H7 (cell line): ENCODE data around the gene LIN7B. TPM values are rescaled to one million over a fixed set of nuclear protein-coding genes. Genes with fewer than 3 reads are reported as not detected.
A peak's percentile ranks its signal among the peaks of the same experiment; 100 is the strongest.
"Not testable (repeated sequence)": the region's sequence is repeated elsewhere in the genome, so short reads cannot be mapped to it uniquely, and the experiment has no call there.

Experiments
- DNase-seq: peaks from one replicate; pipeline ENCODE4 v3.0.0; 2012
- H3K27me3 ChIP-seq: 2 replicates; pipeline ENCODE4 v1.6.0; 2011; ENCODE audit warnings: mild to moderate bottlenecking, low read length; ENCODE audit not compliant: control insufficient read depth, insufficient read depth
- H3K36me3 ChIP-seq: replicated peaks from 2 replicates; pipeline ENCODE4 v1.5.1; 2011; ENCODE audit warnings: low read length; ENCODE audit not compliant: control insufficient read depth, insufficient read depth
- H3K4me3 ChIP-seq: 2 replicates; pipeline ENCODE4 v1.5.1; 2011; ENCODE audit warnings: low read depth, mild to moderate bottlenecking, control low read depth, low read length, moderate library complexity; ENCODE audit not compliant: insufficient read depth
- total RNA-seq: library from RNA; depleted of rRNA; stranded (reverse); fragments of >200 nt; shearing (Covaris generic); gene quantifications from 2 replicates; pipeline ENCODE4 v1.2.3, GENCODE V29; 2014; rRNA removed

Gene LIN7B
- total RNA-seq: 2.2 and 4.1 TPM in 2 replicates

GRCh38 chr19:49113762-49114629 is at the start of gene LIN7B:
Gene LIN7B (plus strand): TSS chr19:49114370. CDS start chr19:49114405, 35 bp downstream.
- H3K4me3 ChIP-seq: peak within 1 kb of the TSS; percentile 80
- H3K27me3 ChIP-seq: peaks cover 13% of the 10 kb centered on the region
- peak; percentile 97 for DNase-seq
- peaks cover 1% of the 10 kb centered on the region; the same call in 1 of the 2 replicates for H3K36me3 ChIP-seq

DNA sequence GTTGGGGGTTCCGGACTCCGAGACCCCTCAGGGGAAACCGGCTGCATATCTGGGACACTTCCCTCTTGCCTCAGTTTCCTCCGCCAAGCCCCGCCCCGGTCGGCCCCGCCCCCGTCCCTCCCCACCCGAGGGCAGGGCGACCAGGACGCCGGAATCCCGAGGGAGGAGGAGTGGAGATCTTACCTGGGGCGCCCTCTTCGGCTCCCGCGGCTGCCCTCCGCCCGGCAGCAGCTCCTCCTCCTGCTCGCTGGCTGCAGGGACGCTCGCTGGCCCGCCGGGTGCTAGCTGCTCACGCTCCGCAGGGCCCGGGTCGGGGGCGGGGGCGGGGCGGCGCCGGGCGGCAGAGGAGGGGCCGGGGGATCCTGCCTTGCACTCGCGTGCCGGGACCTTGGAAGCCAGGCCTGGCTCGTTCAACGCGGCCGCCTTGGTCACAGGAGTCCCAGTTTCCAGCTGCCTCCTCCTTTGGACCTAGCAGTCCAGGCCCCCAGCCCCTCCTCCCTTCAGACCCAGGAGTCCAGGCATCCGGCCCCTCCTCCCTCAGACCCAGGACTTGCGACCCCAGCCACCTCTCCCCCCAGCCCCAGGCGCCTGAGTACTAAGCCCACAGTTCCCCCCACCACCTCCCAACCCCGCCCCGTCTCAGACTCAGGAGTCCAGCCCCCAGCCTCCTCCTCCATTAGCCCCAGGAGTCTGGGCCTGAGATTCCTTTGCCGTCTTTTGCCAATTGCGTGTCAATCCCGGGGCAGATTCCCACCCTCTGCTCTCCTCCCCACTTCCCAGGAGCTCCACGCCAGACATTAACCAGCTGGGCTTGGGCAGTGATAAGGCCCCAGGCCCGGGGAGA is 49.2 kb upstream of the LIN7B start, which contains the start of gene NTF4:
NTF4 (minus strand) TSS at position 51 of the 844 bp plus-strand sequence. CDS start 2,821 bp downstream, outside the sequence.
- DNase-seq: peak; percentile 97
- Histone ChIP-seq H3K27me3 (peaks cover 57% of the 10 kb centered on the region), H3K36me3 (no peaks in the 10 kb centered on the region), H3K4me3 (peak within 1 kb of the TSS; percentile 41)

DNA sequence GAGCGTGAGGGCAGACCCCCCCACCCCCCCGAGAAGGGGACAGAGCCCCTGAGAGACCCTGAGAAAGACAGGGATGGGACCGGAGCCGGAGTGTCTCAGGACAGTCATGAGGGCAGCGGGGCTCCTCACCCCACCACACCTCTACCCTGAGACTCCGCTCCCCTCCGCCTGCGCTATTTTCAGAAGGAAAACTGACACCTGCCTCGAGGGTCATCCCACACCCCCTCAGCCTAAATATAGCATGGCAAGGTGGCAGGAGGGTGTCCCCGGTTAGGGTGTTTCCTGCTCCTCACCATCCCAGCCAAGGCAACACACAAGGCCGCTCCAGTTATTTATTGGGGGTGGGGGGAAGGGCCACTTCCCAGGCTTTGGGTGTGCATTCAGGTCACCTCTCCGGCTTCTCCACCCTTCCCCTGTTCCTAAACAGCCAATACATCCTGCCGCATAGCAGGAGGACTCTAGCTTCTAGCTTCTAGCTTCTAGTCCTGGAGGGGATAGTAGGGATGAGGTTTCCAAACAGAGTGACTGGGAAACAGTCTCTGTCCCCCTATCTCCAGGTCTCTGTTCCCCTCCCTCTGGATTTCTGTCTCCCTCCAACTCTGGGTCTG is 48.2 kb upstream of the LIN7B start:
- Histone ChIP-seq H3K4me3 (no peak overlapping the region), H3K36me3 (no peaks in the 10 kb centered on the region), H3K27me3 (peaks cover 65% of the 10 kb centered on the region)
- peak; percentile 68 for DNase-seq

DNA sequence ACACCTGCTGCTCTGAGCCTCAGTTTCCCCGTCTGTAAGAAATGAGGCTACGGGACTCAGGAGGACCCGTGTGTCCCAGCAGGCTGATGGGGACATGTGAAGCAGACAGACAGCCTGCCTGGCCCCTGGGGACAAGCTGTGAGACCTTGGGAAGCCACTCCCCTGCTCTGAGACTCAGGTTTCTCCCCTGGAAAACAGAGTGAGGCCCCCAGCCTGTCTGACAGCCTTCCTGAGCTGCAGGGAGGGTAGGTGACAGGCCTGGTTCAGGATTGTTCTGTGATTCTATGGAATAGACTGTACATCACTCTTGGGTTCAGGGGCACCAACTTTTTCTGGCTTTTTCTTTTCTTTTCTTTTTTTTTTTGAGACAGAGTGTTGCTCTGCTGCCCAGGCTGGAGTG is 46.6 kb upstream of the LIN7B start:
- Histone ChIP-seq H3K4me3 (no peak overlapping the region), H3K36me3 (no peaks in the 10 kb centered on the region), H3K27me3 (peaks cover 70% of the 10 kb centered on the region)
- no peak for DNase-seq

GRCh38 chr19:49069026-49069425 is 45.1 kb upstream of the LIN7B start:
- Histone ChIP-seq H3K4me3 (no peak overlapping the region), H3K36me3 (no peaks in the 10 kb centered on the region), H3K27me3 (peaks cover 83% of the 10 kb centered on the region)
- peak; percentile 7 for DNase-seq

DNA sequence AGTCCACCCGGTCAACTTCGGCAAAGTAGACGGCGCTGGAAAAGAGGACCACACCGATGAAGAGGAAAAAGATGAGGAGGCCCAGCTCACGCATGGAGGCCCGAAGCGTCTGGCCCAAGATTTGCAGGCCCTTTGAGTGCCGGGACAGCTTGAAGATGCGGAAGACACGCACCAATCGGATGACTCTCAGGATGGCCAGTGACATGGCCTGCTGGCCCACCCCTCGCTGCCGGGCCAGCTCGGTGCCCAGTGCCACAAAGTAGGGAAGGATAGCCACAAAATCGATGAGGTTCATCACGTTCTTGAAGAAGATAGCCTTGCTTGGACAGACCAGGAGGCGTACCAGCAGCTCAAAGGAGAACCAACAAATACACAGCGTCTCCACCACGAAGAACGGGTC is 43.8 kb upstream of the LIN7B start:
- Histone ChIP-seq H3K4me3 (no peak overlapping the region), H3K36me3 (no peaks in the 10 kb centered on the region), H3K27me3 (peaks cover 74% of the 10 kb centered on the region)
- DNase-seq: no peak

- DNase-seq: peak; percentile 98
- no peaks in the 10 kb centered on the region for H3K36me3 ChIP-seq
- peak overlapping the region; percentile 22 for H3K4me3 ChIP-seq
- peaks cover 59% of the 10 kb centered on the region for H3K27me3 ChIP-seq
Measured at GRCh38 chr19:49071860-49072547, 42.2 kb upstream of the LIN7B start.

DNA sequence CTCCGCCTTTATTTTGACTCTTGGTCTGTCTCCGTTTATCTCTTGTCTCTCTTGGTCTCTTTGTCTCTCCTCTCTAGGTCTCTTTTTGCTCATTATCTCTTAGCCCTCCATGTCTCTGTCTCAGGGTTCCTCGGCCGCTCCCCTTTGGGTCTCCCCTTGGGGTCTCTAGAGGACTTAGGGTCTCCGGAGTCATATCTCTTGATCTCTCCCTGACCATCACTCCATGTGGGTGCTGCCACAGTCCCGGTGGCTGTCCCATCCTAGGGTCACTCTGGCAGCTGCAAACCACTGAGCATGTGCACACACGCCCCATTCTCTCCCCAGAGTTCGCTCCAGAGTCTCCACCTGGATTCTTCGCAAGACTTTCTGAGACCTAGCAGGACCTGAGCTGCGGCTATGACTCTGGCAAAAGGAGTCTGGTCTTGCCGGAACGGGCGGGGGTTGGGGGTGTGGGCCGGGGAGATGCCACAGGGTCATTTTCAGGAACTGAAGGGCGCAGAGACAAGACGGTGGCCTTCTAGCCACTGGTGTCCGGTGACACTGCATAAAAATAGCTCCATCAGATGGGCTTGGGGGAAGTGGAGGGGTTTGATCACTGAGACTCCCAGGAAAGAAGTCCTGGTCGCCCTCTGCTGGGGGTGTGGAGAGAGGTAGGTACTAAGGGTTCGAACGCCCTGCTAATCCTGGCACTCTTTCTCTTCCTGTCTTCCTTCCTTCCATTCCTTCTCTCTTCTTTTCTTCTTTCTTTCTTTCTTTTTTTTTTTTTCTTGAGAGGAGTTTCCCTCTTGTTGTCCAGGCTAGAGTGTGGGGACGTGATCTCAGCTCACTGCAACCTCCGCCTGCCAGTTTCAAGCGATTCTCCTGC is 40.4 kb upstream of the LIN7B start:
- H3K27me3 ChIP-seq: peaks cover 46% of the 10 kb centered on the region
- DNase-seq: peak; percentile 76

GRCh38 chr19:49074869-49075268 is 39.3 kb upstream of the LIN7B start:
- H3K4me3 ChIP-seq, DNase-seq, H3K36me3 ChIP-seq: not testable (repeated sequence)
- peaks cover 36% of the 10 kb centered on the region for H3K27me3 ChIP-seq

More for the DNA sequence above, 40.4 kb upstream of the LIN7B start:
- no peaks in the 10 kb centered on the region for H3K36me3 ChIP-seq
- no peak overlapping the region for H3K4me3 ChIP-seq

DNA sequence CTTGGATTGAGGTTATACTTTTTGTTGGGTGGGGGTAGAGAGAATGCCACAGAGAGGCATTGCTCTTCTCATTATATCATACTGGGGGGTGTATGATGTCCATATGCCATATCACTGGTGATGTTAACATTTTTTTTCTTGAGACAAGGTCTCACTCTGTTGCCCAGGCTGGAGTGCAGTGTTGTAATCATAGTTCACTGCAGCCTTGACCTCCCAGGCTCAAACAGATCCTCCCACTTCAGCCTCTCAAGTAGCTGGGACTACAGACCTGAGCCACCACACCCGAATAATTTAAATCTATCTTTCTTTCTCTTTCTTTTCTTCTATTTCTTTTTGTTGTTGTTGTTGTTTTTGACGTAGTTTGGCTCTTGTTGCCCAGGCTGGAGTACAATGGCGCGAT is 33.8 kb upstream of the LIN7B start:
- DNase-seq: no peak
- Histone ChIP-seq H3K4me3 (no peak overlapping the region), H3K27me3 (no peaks in the 10 kb centered on the region), H3K36me3 (no peaks in the 10 kb centered on the region)

DNA sequence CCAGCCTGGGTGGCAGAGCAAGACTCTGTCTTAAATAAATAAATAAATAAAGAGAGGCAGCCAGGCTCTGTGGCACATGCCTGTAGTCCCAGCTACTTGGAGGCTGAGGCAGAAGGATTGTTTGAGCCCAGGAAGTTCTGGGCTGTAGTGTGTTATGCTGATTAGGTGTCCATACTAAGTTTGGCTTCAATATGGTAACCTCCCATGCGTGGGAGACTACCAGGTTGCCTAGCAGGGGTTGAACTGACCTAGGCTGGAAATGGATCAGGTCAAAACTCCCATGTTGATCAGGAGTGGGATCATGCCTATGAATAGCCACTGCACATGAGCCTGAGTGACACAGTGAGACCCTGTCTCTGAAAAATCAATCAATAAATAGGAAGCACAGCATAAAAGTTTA is 32.9 kb upstream of the LIN7B start:
- no peaks in the 10 kb centered on the region for H3K27me3 ChIP-seq
- no peak overlapping the region for H3K4me3 ChIP-seq
- H3K36me3 ChIP-seq: peaks cover 2% of the 10 kb centered on the region; the same call in 1 of the 2 replicates
- DNase-seq: no peak

- no peak for DNase-seq
- no peaks in the 10 kb centered on the region for H3K27me3 ChIP-seq
- peak overlapping the region; percentile 95 for H3K4me3 ChIP-seq
- H3K36me3 ChIP-seq: peaks cover 19% of the 10 kb centered on the region
Measured at GRCh38 chr19:49084206-49085019, 29.8 kb upstream of the LIN7B start.
